ENCODE measurements around the gene SH3BGRL3.

GRCh38 chr1:26287811-26288210 lies 7.9 kb downstream of the SH3BGRL3 start:
- TF ChIP-seq POLR2AphosphoS5 (IDR thresholded peaks at IDR 0.05; ENCODE audit: borderline replicate concordance, low read depth, low read length) = no peak
- no peak for TF ChIP-seq EZH2 (IDR thresholded peaks at IDR 0.05)

Data from SK-N-MC (cell line).